Astrocyte of the cerebellum (primary cell): ENCODE measurements around the gene OSBPL3.
"Not testable (repeated sequence)": the region's sequence is repeated elsewhere in the genome, so short reads cannot be mapped to it uniquely, and the experiment has no call there.

Experiments used
- DNase-seq: peaks from one replicate; pipeline ENCODE4 v3.0.0-alpha.2; 2011; ENCODE audit warnings: low read depth
- H3K4me3 ChIP-seq: 2 replicates; pipeline ENCODE4 v1.5.1; 2011; ENCODE audit warnings: mild to moderate bottlenecking, low read depth, low read length, moderate library complexity
- CTCF ChIP-seq: IDR thresholded peaks from 2 replicates; pipeline ENCODE4 v1.5.1; 2012; ENCODE audit warnings: low read length, low read depth, moderate library complexity, mild to moderate bottlenecking; ENCODE audit errors: missing control alignments
- in situ Hi-C: cut with HindIII; loops from 2 replicates; pipeline ENCODE4 v1.10.0; 2017; ENCODE audit warnings: low sequenced_read_pairs

Gene OSBPL3

GRCh38 chr7:24801883-24802282 lies 178.1 kb downstream of the OSBPL3 start:
- in situ Hi-C loops, result loop anchor here (25.0 kb wide), 1 partner anchor 260 kb away; no protein-coding TSS in a partner anchor
- no peak overlapping the region for H3K4me3 ChIP-seq
- no peak for DNase-seq
- TF ChIP-seq CTCF, result no peak

DNA sequence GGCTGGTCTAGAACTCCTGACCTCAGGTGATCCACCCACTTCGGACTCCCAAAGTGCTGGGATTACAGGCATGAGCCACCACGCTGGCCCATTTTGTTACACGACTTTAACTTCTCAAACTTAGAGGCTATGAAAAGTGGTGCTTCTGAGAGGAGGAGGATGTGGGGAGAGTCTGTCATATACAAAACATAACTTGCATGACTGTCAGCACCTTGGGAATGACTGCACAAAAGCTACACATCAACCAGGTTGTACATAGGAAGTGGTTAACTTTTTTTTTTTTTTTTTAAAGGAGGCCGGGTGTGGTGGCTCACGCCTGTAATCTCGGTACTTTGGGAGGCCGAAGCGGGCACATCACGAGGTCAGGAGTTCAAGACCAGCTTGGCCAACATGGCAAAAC lies 179.3 kb downstream of the OSBPL3 start:
- no peak for TF ChIP-seq CTCF
- in situ Hi-C loops, result loop anchor here (25.0 kb wide), 1 partner anchor 262 kb away; no protein-coding TSS in a partner anchor
- H3K4me3 ChIP-seq, result no peak overlapping the region
- no peak for DNase-seq

DNA sequence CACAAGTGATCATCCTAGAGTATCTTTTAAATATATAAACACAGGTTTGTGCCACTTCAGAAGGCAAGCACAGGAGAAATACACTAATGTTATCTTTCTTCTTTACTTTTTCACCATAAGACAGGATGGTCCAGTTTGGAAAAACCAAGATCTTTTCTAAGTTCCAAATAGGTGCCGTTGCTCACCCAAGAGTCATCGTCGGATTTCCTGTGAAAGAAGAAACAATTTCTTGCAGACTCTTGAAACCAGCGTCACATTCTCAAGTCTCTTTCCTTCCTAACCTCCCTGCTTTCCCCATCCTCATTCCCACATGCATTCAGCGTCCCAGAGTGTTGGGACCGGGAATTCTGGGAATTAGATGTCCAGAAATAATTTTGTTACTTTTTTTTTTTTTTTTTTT lies 179.9 kb downstream of the OSBPL3 start:
- in situ Hi-C loops, result loop anchor here (25.0 kb wide), 1 partner anchor 262 kb away; no protein-coding TSS in a partner anchor

GRCh38 chr7:24799506-24799905 lies 180.5 kb downstream of the OSBPL3 start:
- no peak for TF ChIP-seq CTCF
- DNase-seq, result no peak
- H3K4me3 ChIP-seq, result no peak overlapping the region
- in situ Hi-C loops, result no loop called here

More for the DNA sequence above, 179.9 kb downstream of the OSBPL3 start:
- DNase-seq, result no peak
- H3K4me3 ChIP-seq, result no peak overlapping the region
- no peak for TF ChIP-seq CTCF

DNA sequence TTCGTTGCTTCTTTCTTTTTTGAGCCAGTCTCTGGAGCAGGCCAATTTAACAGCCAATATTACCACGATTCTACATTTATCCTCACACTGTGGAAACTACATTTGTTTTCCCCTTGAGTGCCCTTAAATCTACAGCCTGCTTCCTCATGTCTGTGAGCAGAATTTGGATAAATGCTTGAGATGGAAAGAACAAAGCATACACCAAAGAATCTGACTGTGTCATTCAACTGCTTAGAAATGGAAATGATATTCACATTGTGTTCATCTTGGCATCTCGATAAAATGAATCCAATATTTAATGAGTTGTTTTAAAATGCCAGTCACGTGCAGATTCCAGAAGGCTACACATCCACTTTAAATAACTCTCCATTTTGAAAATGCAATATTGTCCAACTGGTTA lies 181.7 kb downstream of the OSBPL3 start:
- in situ Hi-C loops, result no loop called here
- H3K4me3 ChIP-seq, result no peak overlapping the region
- DNase-seq, result no peak
- no peak for TF ChIP-seq CTCF

DNA sequence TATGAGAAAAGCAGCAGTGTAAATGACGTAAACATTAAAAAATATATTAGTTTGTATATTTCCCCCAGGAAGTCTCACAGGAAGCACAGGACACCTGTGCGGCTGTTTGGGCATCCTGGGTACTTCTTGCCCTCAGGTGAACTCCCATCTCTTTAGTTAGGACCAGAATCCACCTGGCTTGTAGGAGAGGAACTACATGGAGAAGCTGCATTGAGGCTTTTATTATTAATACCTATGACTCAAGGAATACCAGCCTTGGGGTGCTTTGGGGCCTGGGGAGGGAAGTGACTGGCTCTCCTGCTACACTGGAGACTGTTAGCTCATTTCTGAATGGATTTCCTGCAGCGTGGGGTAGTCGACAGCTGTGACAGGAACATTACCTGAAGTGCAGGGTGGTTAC lies 182.7 kb downstream of the OSBPL3 start:
- no peak overlapping the region for H3K4me3 ChIP-seq
- no peak for TF ChIP-seq CTCF
- DNase-seq, result no peak
- in situ Hi-C loops, result no loop called here

GRCh38 chr7:24795407-24795767 lies 184.6 kb downstream of the OSBPL3 start:
- TF ChIP-seq CTCF, result no peak
- in situ Hi-C loops, result no loop called here

GRCh38 chr7:24794751-24795406 lies 185.1 kb downstream of the OSBPL3 start:
- H3K4me3 ChIP-seq, in situ Hi-C loops, DNase-seq: not testable (repeated sequence)

More at GRCh38 chr7:24795407-24795767, 184.6 kb downstream of the OSBPL3 start:
- H3K4me3 ChIP-seq, result no peak overlapping the region
- no peak for DNase-seq
